ENCODE results near the gene POLA1.
"Not testable (repeated sequence)": the region's sequence is repeated elsewhere in the genome, so short reads cannot be mapped to it uniquely, and the experiment has no call there.

POLA1 gene

GRCh38 chrX:24693453-24694202 is at the start of gene POLA1:
TSS of gene POLA1 (plus strand) at chrX:24693918. CDS start at chrX:24693962, 44 bp downstream.
- peak; percentile 100 for DNase-seq

GRCh38 chrX:24646006-24646405 is 47.7 kb upstream of the POLA1 start:
- DNase-seq, result no peak

GRCh38 chrX:24646745-24647182 is 47.0 kb upstream of the POLA1 start:
- DNase-seq, result no peak

GRCh38 chrX:24647257-24648058 is 46.3 kb upstream of the POLA1 start, which contains the start of gene PCYT1B:
TSS of gene PCYT1B (minus strand) at chrX:24647347. CDS start at chrX:24647105, 242 bp downstream.
- DNase-seq, result peak; percentile 97

GRCh38 chrX:24648495-24648894 is 45.2 kb upstream of the POLA1 start:
- DNase-seq, result no peak

GRCh38 chrX:24651783-24652182 is 41.9 kb upstream of the POLA1 start:
- no peak for DNase-seq

- not testable (repeated sequence) for DNase-seq
Measured at GRCh38 chrX:24655679-24656078, 38.0 kb upstream of the POLA1 start.

- no peak for DNase-seq
Measured at GRCh38 chrX:24657671-24658386, 35.9 kb upstream of the POLA1 start.

GRCh38 chrX:24658421-24658820 is 35.3 kb upstream of the POLA1 start:
- DNase-seq, result no peak

GRCh38 chrX:24659106-24659505 is 34.6 kb upstream of the POLA1 start:
- no peak for DNase-seq

GRCh38 chrX:24659646-24660045 is 34.1 kb upstream of the POLA1 start:
- DNase-seq, result no peak

- no peak for DNase-seq
Measured at GRCh38 chrX:24661292-24661691, 32.4 kb upstream of the POLA1 start.

GRCh38 chrX:24662352-24662751 is 31.4 kb upstream of the POLA1 start:
- no peak for DNase-seq

- DNase-seq, result peak; percentile 75
Measured at GRCh38 chrX:24668111-24668510, 25.6 kb upstream of the POLA1 start.

- no peak for DNase-seq
Measured at GRCh38 chrX:24672701-24673190, 21.0 kb upstream of the POLA1 start.

- DNase-seq, result no peak
Measured at GRCh38 chrX:24673424-24673823, 20.3 kb upstream of the POLA1 start.

GRCh38 chrX:24676403-24677024 is 17.2 kb upstream of the POLA1 start:
- DNase-seq, result no peak

GRCh38 chrX:24682739-24683432 is 10.8 kb upstream of the POLA1 start:
- no peak for DNase-seq

- no peak for DNase-seq
Measured at GRCh38 chrX:24684048-24684447, 9.7 kb upstream of the POLA1 start.

GRCh38 chrX:24692305-24692704 is 1.4 kb upstream of the POLA1 start:
- DNase-seq, result peak; percentile 56

- no peak for DNase-seq
Measured at GRCh38 chrX:24694825-24695224, 1.1 kb downstream of the POLA1 start.

GRCh38 chrX:24696294-24696693 is 2.6 kb downstream of the POLA1 start:
- DNase-seq, result no peak

All from islet precursor cell (in vitro differentiated cells).